Fibroblast of peridontal ligament (primary cell): Measurements from ENCODE around the gene NFIA.

ENCODE experiments used
- DNase-seq: peaks from one replicate; pipeline ENCODE4 v3.0.0-alpha.2; 2010; ENCODE audit errors: extremely low read depth

NFIA gene

DNA sequence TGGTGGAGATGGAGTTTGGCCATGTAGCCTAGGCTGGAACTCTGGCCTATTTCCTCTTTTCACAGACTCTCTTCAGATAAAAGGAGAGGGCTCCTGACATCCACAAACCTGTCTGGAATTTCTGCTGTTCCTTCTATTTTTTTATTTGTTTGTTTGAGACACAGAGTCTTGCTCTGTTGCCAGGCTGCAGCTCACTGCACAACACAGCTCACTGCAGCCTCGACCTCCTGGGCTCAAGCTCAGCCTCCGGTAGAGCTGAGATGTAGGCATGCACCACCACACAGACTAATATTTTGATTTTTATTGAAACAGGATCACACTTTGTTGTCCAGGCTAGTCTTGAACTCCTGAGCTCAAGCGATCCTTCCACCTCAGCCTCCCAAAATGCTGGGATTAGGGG lies 411.6 kb downstream of the NFIA start:
- DNase-seq: no peak

DNA sequence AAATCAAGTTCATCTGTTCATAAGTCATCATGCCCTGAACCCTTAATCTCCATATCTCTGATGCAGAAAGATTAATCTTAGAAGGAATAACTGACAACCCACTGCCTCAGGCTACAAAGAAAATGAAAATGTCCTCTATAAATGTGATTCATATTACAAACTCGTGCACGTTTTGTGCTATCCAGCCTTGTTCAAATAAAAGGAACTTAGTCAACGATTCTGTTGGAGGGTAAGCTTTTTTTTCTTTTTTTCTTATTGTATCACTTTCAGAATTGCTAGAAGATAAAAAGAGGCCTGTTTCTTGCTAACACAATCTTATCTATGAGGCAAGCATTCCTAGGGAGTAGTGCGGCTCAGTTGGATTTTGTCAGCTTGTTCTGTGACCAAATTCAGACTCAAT lies 414.1 kb downstream of the NFIA start:
- DNase-seq: no peak

DNA sequence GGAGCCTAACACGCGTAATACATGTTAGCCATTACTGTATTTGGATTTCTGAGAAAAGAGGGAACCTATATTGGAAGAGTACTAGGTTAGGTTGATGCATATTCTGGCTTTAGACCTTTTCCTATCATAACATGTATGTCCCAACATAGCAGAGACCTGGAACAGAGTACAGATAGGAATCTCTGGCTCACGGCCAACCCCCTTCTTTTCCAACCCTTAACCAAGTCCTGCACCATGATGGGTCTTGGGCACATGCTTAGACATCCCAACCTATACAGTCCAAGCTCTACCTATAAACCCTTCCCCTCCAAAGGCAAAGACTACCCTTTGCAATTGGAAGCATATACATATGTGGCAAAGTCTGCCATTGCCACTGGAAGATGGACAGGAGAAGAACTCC lies 414.7 kb downstream of the NFIA start:
- DNase-seq: no peak

DNA sequence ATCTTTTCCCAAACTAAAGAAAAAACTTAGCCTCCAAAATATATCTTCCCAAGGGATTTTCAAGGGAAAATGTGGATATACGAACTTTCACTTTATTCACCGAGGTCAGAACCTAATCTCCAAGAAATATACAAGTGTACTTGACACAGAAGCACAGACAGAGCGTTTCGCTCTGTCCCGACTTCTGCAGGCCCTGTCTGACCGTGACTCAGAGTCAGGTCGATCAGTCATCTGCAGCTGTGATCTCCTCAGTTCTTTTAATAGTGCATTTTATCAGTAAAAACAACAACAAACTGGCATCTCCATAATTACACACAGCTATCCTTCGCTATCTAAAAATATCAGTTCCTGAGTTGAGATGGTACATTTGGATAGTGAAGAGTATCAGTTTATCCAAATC lies 416.0 kb downstream of the NFIA start:
- DNase-seq: no peak

DNA sequence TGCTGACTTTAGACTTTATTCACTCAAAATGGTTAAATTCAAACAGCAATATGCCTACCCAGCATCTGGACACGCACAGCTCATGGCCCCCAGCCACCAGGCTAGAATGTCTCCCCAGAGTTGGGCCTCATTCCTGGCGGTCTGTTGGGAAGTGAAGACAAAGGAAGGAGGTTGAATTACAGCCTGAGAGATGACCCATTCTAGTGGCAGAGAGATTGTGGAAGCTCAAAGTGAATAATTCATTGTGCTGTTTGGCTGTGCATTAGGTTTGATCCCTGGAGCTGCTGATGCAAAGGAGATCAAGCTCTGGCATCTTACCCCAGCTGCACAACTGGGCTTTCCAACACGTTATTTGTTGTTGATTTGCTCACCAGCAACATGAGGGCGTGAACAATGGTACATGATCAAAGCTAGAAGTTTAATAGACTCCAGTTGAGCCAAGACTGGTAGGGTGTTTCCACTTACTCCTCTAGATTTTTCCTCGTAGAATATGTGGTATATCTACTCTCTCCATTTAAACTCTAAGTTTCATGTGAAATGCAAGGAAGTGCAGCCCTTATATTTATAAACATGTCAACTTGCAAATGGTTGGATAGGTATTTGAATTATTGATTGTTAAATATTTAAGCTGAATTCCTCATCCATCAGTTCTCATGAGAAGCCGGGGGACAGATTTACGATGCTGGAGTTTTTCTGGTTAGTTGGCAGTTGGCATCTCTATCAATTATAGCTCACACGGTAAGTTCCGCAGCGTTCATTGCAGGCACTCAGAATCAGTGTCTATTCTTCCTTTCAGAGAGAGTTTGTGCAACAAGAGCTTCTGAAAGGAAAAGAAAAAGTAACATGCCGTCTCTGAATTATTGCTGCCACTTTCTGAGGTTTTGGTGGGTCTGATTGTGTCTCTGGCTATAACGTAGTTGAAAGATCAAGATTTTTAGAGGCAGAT lies 419.9 kb downstream of the NFIA start:
- no peak for DNase-seq

DNA sequence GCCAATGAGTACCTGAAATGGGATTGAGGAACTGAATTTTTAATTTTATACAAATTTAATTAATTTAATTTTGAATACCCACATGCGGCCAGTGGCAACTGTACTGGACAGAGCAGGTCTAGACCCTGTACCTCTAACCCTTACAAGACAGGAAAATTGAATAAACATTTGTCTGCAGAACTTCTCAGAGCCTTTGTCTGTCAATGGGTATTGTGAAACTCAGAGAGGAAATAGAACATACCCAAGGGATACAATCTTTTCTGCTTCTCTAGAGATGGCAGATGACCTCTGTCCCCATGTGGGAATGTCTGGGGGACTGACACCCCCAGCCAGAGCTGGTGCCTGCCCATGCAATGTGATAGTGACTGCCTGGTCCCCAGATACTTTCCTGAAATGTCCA lies 421.9 kb downstream of the NFIA start:
- no peak for DNase-seq

DNA sequence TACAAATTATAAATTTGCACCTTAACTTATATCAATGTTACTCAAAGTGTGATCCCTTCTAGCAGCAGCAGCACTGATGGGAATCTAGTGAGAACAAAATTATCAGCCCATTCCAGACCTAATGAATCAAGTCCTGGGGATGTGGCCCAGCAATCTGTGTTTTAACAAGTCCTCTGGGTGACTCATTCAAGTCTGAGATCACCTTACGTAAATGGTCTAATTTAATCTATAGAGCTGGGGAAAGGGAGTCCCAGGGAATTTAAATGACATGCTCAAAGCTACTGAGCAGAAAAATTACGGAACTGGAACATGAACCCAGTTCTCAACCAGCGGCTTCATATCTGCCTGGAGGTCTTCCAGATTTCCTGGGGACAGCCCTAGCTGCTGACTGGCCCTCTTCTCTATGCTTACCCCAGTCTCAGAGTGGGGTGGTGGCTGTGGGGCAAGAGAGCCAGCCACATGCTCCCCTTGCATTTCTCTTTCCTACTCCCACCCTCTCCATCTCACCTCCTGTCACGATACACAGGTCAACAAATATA lies 422.6 kb downstream of the NFIA start:
- DNase-seq: no peak

DNA sequence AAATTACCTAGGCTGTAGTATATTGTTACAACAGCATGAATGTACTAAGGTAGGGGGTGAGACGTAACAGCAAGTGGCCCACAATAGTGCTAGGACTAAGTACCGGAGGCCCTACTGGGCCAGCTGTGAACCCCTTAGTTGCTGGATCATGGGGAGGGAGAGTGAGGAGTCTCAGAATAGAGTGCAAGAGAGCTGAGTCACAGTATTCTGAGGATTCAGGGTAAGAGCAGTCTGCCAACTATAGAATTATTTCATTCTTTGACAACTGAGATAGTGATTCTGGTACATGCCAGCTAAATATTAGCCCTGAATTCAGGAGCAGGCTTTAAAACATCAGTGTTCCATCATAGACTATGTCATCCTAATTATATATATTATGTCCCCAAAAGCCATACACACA lies 423.9 kb downstream of the NFIA start:
- DNase-seq: no peak

DNA sequence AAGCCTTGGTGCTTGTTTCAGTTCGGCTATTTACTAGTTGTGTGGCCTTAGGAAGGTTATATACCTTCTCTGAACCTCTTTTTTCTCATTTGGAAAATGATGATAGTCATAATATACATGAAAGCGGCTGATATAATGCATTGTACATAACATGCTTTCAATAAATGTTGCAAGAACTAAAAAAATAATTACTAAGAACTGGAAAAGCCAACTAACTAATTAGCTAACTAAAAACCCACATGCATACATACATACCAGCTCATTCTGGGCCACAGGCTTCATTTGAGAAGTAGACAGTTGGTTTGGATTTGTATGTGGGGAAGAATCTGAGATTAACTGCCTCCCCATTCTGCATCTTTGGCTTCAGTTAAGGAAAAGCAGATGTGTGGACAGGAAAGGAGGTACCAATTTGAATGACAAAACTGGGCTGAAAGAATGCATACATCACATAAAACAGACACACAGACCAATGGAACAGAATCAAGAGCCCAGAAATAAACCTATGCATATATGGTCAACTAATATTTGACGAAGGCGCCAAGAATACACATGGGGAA lies 424.7 kb downstream of the NFIA start:
- no peak for DNase-seq
